Rectal smooth muscle tissue (tissue), 1 donor: ENCODE measurements around the gene BFSP2.

Experiments used
- H3K27ac ChIP-seq: one replicate; pipeline ENCODE4 v1.7.0; 2013; ENCODE audit warnings: low read depth, low read length, inconsistent platforms
- H3K27me3 ChIP-seq: one replicate; pipeline ENCODE4 v1.7.0; 2013; ENCODE audit warnings: low read length; ENCODE audit not compliant: control insufficient read depth, insufficient read depth
- H3K36me3 ChIP-seq: one replicate; pipeline ENCODE4 v1.7.0; 2013; ENCODE audit warnings: low read length; ENCODE audit not compliant: control insufficient read depth, insufficient read depth
- H3K4me1 ChIP-seq: one replicate; pipeline ENCODE4 v1.7.0; 2013; ENCODE audit warnings: low read length; ENCODE audit not compliant: control insufficient read depth, insufficient read depth
- H3K4me3 ChIP-seq: one replicate; pipeline ENCODE4 v1.7.0; 2013; ENCODE audit warnings: low read length
- H3K9ac ChIP-seq: one replicate; pipeline ENCODE4 v1.7.0; 2013; ENCODE audit warnings: low read length

The BFSP2 gene

DNA sequence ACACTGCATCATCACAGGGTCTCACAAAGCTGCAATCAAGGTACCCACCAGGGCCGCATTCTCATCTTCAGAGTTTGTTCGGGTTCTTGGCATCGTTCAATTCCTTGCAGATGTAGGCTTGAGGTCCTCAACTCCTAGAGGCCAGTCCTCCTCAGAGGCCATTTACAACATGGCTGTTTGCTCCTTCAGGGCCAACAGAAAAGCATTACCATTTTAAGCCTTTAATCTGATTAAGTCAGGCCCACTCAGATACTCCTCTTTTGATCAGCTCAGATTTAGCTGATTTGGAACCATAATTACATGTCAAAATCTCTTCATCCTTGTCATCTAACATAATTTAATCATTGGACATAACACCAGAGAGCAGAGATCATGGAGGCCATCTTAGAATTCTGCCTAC is 55.4 kb downstream of the BFSP2 start:
- H3K36me3 ChIP-seq: no peaks in the 10 kb centered on the region

DNA sequence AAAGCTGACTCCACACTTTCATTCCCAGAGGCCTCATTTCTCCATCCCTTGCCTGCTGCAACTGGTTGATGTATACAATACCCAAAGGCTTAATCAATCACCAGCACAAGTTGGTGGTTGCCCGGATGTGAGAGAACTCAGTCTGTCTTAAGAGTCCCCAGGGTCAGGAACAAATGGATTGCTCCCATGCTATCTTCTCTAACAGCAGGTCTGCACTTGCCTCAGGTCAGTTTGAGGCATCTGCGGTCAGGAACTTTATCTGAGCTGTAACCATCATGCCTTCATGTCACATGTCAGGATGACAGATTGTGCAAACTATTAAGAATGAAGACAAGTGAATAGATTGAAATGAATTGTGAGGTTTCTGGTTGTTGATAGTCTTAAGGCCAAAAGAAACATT is 56.1 kb downstream of the BFSP2 start:
- Histone ChIP-seq H3K4me1 (no peaks in the 10 kb centered on the region), H3K27me3 (no peaks in the 10 kb centered on the region), H3K27ac (no peak overlapping the region), H3K9ac (no peak overlapping the region), H3K36me3 (no peaks in the 10 kb centered on the region), H3K4me3 (no peak overlapping the region)

More for the DNA sequence above, 55.4 kb downstream of the BFSP2 start:
- no peak overlapping the region for H3K9ac ChIP-seq
- H3K4me3 ChIP-seq: no peak overlapping the region
- H3K27ac ChIP-seq: no peak overlapping the region
- no peaks in the 10 kb centered on the region for H3K27me3 ChIP-seq
- no peaks in the 10 kb centered on the region for H3K4me1 ChIP-seq

DNA sequence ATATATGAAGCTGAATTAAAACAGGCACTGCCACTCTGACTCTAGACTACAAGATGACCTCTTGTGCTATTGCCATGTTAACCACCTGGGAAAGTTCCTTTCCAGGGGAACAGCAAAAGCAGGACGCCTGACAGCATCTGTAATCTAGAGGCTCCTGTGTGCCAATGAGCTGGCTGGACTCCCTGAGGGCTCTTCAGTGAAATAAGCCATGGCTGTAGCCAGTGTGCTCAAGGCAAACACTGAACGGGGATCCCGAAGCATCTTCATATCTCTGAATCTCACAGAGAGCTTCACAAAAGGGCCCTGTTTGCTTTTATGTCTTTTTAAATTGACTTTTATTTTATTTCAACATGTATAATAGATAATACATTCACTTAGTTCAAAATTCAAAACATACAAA is 57.2 kb downstream of the BFSP2 start:
- Histone ChIP-seq H3K9ac (no peak overlapping the region), H3K4me3 (no peak overlapping the region), H3K36me3 (no peaks in the 10 kb centered on the region), H3K27ac (no peak overlapping the region), H3K4me1 (no peaks in the 10 kb centered on the region), H3K27me3 (no peaks in the 10 kb centered on the region)

DNA sequence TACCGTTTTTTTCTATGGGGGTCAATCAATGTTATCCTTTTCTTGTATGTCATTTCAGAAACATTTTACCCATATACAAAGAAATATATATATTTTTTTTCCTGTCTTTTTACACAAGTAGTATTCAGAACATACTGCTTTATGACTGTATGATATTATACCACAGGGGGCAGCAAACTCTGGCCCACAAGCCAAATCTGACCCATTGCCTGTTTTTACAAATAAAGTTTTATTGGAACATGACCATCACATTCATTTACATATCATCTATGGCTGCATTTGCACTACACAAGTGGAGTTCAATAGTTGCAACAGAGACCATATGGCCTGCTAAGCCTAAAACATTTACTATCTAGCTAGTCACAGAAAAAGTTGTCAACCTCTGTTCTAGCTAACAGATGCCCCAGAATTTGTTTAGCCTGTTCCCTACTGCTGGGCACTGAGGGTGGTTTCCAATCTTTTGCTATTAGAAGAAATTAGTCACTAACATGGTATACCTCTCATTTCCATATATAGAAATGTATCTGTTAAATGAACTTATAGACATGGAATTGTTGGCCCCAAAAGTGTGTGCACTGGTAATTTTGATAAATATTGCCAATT is 57.7 kb downstream of the BFSP2 start:
- no peak overlapping the region for H3K27ac ChIP-seq
- H3K4me3 ChIP-seq: no peak overlapping the region
- no peaks in the 10 kb centered on the region for H3K4me1 ChIP-seq
- no peaks in the 10 kb centered on the region for H3K27me3 ChIP-seq
- no peak overlapping the region for H3K9ac ChIP-seq
- H3K36me3 ChIP-seq: no peaks in the 10 kb centered on the region

DNA sequence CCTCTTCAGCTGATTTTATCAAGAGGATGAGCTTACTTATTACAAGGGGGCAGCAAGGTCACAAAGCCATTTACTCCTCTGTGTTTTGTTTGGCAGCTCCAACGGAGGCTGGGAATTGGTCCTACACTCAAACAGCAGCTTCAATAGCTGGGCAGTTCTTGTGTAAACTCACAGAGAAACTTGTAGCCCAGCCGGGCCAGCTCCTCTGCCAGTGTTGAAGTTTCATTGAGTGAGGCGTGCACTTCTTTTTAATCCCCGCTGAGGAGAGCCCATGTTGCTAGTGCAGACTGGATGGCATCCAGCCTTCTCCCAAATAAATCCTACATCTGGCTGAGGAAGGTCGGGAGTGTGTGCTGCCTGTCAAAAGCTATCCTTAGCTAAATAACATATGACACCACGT is 59.5 kb downstream of the BFSP2 start:
- no peak overlapping the region for H3K27ac ChIP-seq

DNA sequence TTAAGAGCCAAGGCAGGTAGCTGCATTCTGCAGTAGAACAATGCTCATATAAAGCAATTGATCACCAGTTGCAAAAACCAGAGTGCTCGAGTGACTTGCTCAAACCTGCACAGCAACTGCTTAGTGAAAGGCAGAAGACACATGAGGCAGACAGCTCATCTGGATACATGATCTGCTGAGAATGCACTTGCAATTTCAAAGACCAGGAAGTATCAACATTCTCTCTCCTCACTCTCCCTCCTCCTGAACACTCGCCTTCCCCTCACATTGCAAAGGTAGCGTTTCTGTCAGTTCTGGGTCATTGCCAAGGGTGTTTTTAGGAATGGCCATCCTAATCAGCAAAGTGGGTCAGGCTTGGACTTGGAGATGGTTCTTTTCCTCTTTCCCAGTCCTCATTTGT is 61.0 kb downstream of the BFSP2 start:
- Histone ChIP-seq H3K27me3 (no peaks in the 10 kb centered on the region), H3K4me1 (no peaks in the 10 kb centered on the region), H3K9ac (no peak overlapping the region), H3K4me3 (no peak overlapping the region), H3K27ac (no peak overlapping the region), H3K36me3 (no peaks in the 10 kb centered on the region)

More for the DNA sequence above, 59.5 kb downstream of the BFSP2 start:
- no peaks in the 10 kb centered on the region for H3K36me3 ChIP-seq
- no peaks in the 10 kb centered on the region for H3K27me3 ChIP-seq
- no peak overlapping the region for H3K9ac ChIP-seq
- H3K4me3 ChIP-seq: no peak overlapping the region
- H3K4me1 ChIP-seq: no peaks in the 10 kb centered on the region

DNA sequence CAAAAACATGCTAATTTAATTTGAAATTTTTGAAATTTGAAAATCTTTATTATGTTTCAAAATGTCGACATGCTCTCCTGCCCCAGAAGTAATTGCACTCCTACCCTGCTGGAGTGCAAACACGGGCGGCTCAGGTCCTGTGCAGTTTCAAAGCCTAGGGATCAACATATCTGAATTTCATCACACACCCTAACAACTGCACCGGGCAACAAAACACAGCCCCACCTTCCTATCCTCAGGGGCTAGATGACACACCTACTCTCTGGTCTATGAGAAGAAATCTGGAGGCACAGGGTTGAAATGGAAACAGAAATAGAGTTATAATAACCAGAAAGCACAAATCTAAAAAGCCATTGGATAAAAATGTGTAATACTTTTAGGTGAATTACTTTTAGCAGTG is 61.4 kb downstream of the BFSP2 start:
- Histone ChIP-seq H3K27me3 (no peaks in the 10 kb centered on the region), H3K9ac (no peak overlapping the region), H3K36me3 (no peaks in the 10 kb centered on the region), H3K27ac (no peak overlapping the region), H3K4me3 (no peak overlapping the region), H3K4me1 (no peaks in the 10 kb centered on the region)

DNA sequence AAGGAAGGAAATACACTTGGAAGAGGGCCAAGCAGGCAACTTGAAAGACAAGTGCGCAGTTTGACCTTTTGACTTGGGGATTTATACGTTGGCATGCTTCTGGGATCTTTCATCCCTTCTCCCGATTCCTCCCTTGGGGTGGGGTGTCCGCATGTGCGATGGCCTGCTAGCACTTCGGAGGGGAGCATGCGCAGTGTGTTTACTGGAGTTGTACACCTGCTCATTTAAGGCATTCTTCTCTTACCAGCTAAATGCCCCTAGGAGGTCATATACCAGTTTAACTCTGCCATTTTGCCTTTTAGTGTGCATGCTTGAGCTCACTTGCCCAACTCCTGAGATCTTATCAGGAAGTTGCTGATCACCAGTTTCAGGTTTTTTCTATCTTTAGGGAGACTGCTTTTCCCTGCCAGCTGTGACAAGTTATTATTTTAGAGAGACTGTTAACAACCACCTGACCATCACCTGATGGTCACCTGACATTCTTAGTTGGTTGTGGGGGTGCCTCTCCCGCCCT is 63.5 kb downstream of the BFSP2 start:
- no peak overlapping the region for H3K9ac ChIP-seq
- H3K36me3 ChIP-seq: no peaks in the 10 kb centered on the region
- no peaks in the 10 kb centered on the region for H3K4me1 ChIP-seq
- H3K4me3 ChIP-seq: no peak overlapping the region
- H3K27ac ChIP-seq: no peak overlapping the region
- H3K27me3 ChIP-seq: no peaks in the 10 kb centered on the region

DNA sequence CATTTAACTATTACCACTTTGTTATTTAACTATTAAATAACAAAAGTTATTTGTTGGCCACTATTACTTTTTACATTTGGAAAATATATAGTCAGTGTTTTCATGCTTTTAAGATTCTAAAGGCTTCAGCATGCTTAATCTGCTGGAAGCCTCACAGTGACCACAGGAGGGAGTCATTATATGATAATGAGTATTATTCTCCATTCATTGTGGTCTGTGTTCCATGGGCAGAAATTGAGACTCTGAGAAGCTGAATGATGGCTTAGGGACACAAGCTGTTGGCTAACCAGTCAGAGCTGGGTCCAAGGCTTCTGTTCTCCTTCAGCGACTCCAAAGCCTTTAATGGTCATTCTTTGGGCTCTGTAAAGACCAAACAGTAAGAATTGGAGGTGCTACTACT is 64.7 kb downstream of the BFSP2 start:
- H3K36me3 ChIP-seq: no peaks in the 10 kb centered on the region
- H3K27ac ChIP-seq: no peak overlapping the region
- no peaks in the 10 kb centered on the region for H3K4me1 ChIP-seq
- H3K27me3 ChIP-seq: no peaks in the 10 kb centered on the region
- no peak overlapping the region for H3K4me3 ChIP-seq
- H3K9ac ChIP-seq: no peak overlapping the region

DNA sequence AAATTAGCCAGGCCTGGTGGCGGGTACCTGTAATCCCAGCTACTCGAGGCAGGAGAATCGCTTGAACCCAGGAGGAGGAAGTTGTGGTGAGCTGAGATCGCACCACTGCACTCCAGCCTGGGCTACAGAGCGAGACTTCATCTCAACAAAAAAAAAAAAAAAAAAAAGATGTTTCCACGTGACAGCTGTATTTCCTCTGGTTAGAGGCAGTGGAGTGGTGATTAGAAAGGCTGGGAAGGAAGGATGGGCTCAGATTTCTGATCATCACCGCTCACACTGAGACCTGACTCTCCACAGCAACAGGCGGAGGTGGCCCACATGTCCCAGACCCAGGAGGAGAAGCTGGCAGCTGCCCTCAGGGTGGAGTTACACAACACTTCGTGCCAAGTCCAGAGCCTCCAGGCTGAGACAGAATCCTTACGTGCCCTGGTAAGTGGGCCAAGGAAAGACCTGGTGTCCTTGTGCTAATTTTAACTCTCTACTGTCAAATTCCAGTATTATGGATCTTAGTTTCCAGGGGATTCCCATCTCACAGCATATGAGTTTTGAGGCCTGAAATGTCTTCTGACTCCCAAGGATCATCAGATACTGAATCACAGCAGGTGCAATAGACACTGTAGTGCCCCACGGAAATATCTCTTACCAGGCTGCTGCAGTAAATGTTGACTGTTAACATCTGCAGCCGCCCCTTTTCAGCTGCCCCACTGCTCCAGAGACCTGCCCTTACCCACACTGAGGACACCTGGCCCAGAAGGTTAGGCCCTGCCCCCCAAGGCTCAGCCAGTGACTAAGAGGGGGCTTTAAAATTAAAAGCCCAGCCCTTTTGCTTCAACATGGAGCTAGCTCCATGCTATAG is 66.9 kb downstream of the BFSP2 start:
- Histone ChIP-seq H3K4me3 (no peak overlapping the region), H3K27me3 (no peaks in the 10 kb centered on the region), H3K4me1 (no peaks in the 10 kb centered on the region), H3K36me3 (no peaks in the 10 kb centered on the region), H3K27ac (no peak overlapping the region), H3K9ac (no peak overlapping the region)

DNA sequence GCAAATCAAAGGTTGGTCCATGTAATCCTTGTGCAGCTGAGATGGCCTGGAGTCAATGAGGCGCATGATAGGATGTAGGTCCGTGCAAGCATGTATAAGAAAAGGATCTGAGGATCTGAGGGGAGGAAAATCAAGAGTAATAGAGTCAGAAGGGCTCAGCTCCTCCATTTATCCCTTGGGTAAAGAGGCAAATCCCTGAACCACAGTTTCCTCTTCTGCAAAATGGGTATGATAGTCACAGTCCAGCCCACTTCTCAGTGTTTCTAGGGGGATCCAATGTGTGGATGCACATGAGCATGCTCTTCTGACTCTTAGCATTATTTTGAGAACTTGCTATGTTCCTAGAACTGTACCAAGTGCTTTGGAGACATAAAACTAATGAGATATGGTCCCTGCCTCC is 67.9 kb downstream of the BFSP2 start:
- no peaks in the 10 kb centered on the region for H3K27me3 ChIP-seq
- no peak overlapping the region for H3K4me3 ChIP-seq
- H3K36me3 ChIP-seq: no peaks in the 10 kb centered on the region
- H3K27ac ChIP-seq: no peak overlapping the region
- no peak overlapping the region for H3K9ac ChIP-seq
- no peaks in the 10 kb centered on the region for H3K4me1 ChIP-seq

DNA sequence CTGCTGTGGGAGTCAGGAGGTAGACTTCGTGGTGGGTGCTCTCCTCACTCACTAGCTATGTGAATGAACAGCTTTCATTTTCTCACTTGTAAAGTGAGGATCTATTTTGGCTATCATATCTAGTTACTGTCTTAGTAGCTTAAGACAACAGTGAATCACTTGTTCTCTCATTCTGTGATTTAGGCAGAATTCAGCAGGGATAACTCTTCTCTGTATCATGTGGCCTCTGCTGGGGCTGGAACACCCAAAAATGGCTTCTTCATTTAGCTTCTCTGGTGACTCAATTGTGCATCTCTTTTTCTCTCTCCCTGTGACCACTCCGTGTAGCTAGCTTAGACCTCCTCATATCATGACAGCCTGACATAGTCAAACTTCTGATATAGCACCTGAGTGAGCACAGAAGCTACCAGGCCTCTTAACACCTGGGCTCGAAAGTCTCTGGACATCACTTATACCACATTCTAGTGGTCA is 68.4 kb downstream of the BFSP2 start:
- Histone ChIP-seq H3K4me1 (no peaks in the 10 kb centered on the region), H3K36me3 (no peaks in the 10 kb centered on the region), H3K9ac (no peak overlapping the region), H3K27ac (no peak overlapping the region), H3K27me3 (no peaks in the 10 kb centered on the region), H3K4me3 (no peak overlapping the region)
